Dendritic cell treated with granulocyte-macrophage colony-stimulating factor and Interleukin-4, amounts not matched to agents 40 ng/mL and 50 ng/mL, for 4 days (primary cell): ENCODE results near the gene DCDC2C.

ENCODE experiments used
- H3K27ac Mint-ChIP-seq: one replicate; pipeline ENCODE4 v1.8.0; 2022; ENCODE audit warnings: mild to moderate bottlenecking, mixed read lengths
- H3K27me3 Mint-ChIP-seq: one replicate; pipeline ENCODE4 v1.8.0; 2022; ENCODE audit warnings: mild to moderate bottlenecking, mixed read lengths
- H3K36me3 Mint-ChIP-seq: one replicate; pipeline ENCODE4 v1.8.0; 2022; ENCODE audit warnings: low read depth, mixed read lengths
- H3K4me1 Mint-ChIP-seq: one replicate; pipeline ENCODE4 v1.8.0; 2022; ENCODE audit warnings: low read depth, mixed read lengths
- H3K4me3 Mint-ChIP-seq: one replicate; pipeline ENCODE4 v1.8.0; 2022; ENCODE audit warnings: mild to moderate bottlenecking, moderate library complexity, mixed read lengths
- H3K9me3 Mint-ChIP-seq: one replicate; pipeline ENCODE4 v1.8.0; 2022; ENCODE audit warnings: mixed read lengths
- intact Hi-C: fragments of 100-400 bp; cut with micrococcal nuclease; formaldehyde crosslinking; loops from one replicate; pipeline ENCODE4 v1.15.0; 2022

The DCDC2C gene

GRCh38 chr2:3737128-3737527 is 33.8 kb downstream of the DCDC2C start:
- Mint-ChIP-seq H3K9me3 (no peaks in the 10 kb centered on the region), H3K4me1 (no peaks in the 10 kb centered on the region), H3K27ac (no peak overlapping the region), H3K27me3 (peaks cover 1% of the 10 kb centered on the region), H3K4me3 (no peak overlapping the region), H3K36me3 (no peaks in the 10 kb centered on the region)
- intact Hi-C loops = no loop called here

GRCh38 chr2:3738454-3738853 is 35.1 kb downstream of the DCDC2C start:
- intact Hi-C loops = no loop called here
- no peaks in the 10 kb centered on the region for H3K4me1 Mint-ChIP-seq

GRCh38 chr2:3739313-3739712 is 35.9 kb downstream of the DCDC2C start:
- H3K27me3 Mint-ChIP-seq = peaks cover 1% of the 10 kb centered on the region
- intact Hi-C loops = no loop called here
- no peaks in the 10 kb centered on the region for H3K4me1 Mint-ChIP-seq
- no peak overlapping the region for H3K27ac Mint-ChIP-seq
- no peak overlapping the region for H3K4me3 Mint-ChIP-seq
- H3K9me3 Mint-ChIP-seq = no peaks in the 10 kb centered on the region
- no peaks in the 10 kb centered on the region for H3K36me3 Mint-ChIP-seq

More at GRCh38 chr2:3738454-3738853, 35.1 kb downstream of the DCDC2C start:
- no peak overlapping the region for H3K4me3 Mint-ChIP-seq
- no peak overlapping the region for H3K27ac Mint-ChIP-seq
- H3K9me3 Mint-ChIP-seq = no peaks in the 10 kb centered on the region
- peaks cover 1% of the 10 kb centered on the region for H3K27me3 Mint-ChIP-seq
- no peaks in the 10 kb centered on the region for H3K36me3 Mint-ChIP-seq

- H3K4me1 Mint-ChIP-seq = no peaks in the 10 kb centered on the region
- intact Hi-C loops = no loop called here
- H3K4me3 Mint-ChIP-seq = no peak overlapping the region
These were observed 38.0 kb downstream of the DCDC2C start for GRCh38 chr2:3741396-3741795.

GRCh38 chr2:3741867-3742602 is 38.7 kb downstream of the DCDC2C start:
- H3K4me3 Mint-ChIP-seq = no peak overlapping the region
- no peak overlapping the region for H3K27ac Mint-ChIP-seq

More at GRCh38 chr2:3741396-3741795, 38.0 kb downstream of the DCDC2C start:
- Mint-ChIP-seq H3K9me3 (no peaks in the 10 kb centered on the region), H3K27me3 (no peaks in the 10 kb centered on the region), H3K36me3 (no peaks in the 10 kb centered on the region), H3K27ac (no peak overlapping the region)

GRCh38 chr2:3742743-3743508 is 39.6 kb downstream of the DCDC2C start:
- Mint-ChIP-seq H3K4me3 (no peak overlapping the region), H3K9me3 (no peaks in the 10 kb centered on the region), H3K36me3 (no peaks in the 10 kb centered on the region), H3K4me1 (no peaks in the 10 kb centered on the region), H3K27ac (no peak overlapping the region), H3K27me3 (no peaks in the 10 kb centered on the region)
- intact Hi-C loops = no loop called here

More at GRCh38 chr2:3741867-3742602, 38.7 kb downstream of the DCDC2C start:
- no peaks in the 10 kb centered on the region for H3K36me3 Mint-ChIP-seq
- no peaks in the 10 kb centered on the region for H3K9me3 Mint-ChIP-seq
- H3K27me3 Mint-ChIP-seq = no peaks in the 10 kb centered on the region
- no peaks in the 10 kb centered on the region for H3K4me1 Mint-ChIP-seq
- intact Hi-C loops = no loop called here

- Mint-ChIP-seq H3K36me3 (no peaks in the 10 kb centered on the region), H3K4me3 (no peak overlapping the region), H3K27ac (no peak overlapping the region), H3K4me1 (no peaks in the 10 kb centered on the region), H3K27me3 (peaks cover 2% of the 10 kb centered on the region), H3K9me3 (no peaks in the 10 kb centered on the region)
- intact Hi-C loops = no loop called here
These were observed 40.7 kb downstream of the DCDC2C start for GRCh38 chr2:3743951-3744555.

GRCh38 chr2:3745920-3746319 is 42.5 kb downstream of the DCDC2C start:
- Mint-ChIP-seq H3K4me1 (no peaks in the 10 kb centered on the region), H3K27ac (no peak overlapping the region), H3K27me3 (peaks cover 2% of the 10 kb centered on the region), H3K36me3 (no peaks in the 10 kb centered on the region), H3K9me3 (no peaks in the 10 kb centered on the region), H3K4me3 (no peak overlapping the region)
- intact Hi-C loops = no loop called here

- Mint-ChIP-seq H3K27me3 (peaks cover 2% of the 10 kb centered on the region), H3K4me3 (no peak overlapping the region), H3K9me3 (no peaks in the 10 kb centered on the region), H3K27ac (no peak overlapping the region), H3K4me1 (no peaks in the 10 kb centered on the region), H3K36me3 (no peaks in the 10 kb centered on the region)
- intact Hi-C loops = no loop called here
These were observed 43.8 kb downstream of the DCDC2C start for GRCh38 chr2:3747032-3747654.

GRCh38 chr2:3747826-3748225 is 44.5 kb downstream of the DCDC2C start:
- H3K4me1 Mint-ChIP-seq = no peaks in the 10 kb centered on the region
- H3K27ac Mint-ChIP-seq = no peak overlapping the region
- no peaks in the 10 kb centered on the region for H3K9me3 Mint-ChIP-seq
- no peaks in the 10 kb centered on the region for H3K36me3 Mint-ChIP-seq
- H3K4me3 Mint-ChIP-seq = no peak overlapping the region
- intact Hi-C loops = no loop called here
- H3K27me3 Mint-ChIP-seq = peaks cover 2% of the 10 kb centered on the region

GRCh38 chr2:3749201-3749600 is 45.8 kb downstream of the DCDC2C start:
- H3K9me3 Mint-ChIP-seq = no peaks in the 10 kb centered on the region
- H3K4me1 Mint-ChIP-seq = no peaks in the 10 kb centered on the region
- intact Hi-C loops = no loop called here

GRCh38 chr2:3751251-3751650 is 47.9 kb downstream of the DCDC2C start:
- H3K27ac Mint-ChIP-seq = no peak overlapping the region
- no peaks in the 10 kb centered on the region for H3K9me3 Mint-ChIP-seq
- H3K4me1 Mint-ChIP-seq = no peaks in the 10 kb centered on the region
- H3K36me3 Mint-ChIP-seq = no peaks in the 10 kb centered on the region
- peaks cover 3% of the 10 kb centered on the region for H3K27me3 Mint-ChIP-seq
- intact Hi-C loops = no loop called here
- H3K4me3 Mint-ChIP-seq = no peak overlapping the region

More at GRCh38 chr2:3749201-3749600, 45.8 kb downstream of the DCDC2C start:
- no peak overlapping the region for H3K27ac Mint-ChIP-seq
- no peak overlapping the region for H3K4me3 Mint-ChIP-seq
- H3K27me3 Mint-ChIP-seq = peaks cover 2% of the 10 kb centered on the region
- no peaks in the 10 kb centered on the region for H3K36me3 Mint-ChIP-seq

GRCh38 chr2:3751806-3752205 is 48.4 kb downstream of the DCDC2C start:
- no peak overlapping the region for H3K4me3 Mint-ChIP-seq
- H3K4me1 Mint-ChIP-seq = no peaks in the 10 kb centered on the region
- H3K36me3 Mint-ChIP-seq = no peaks in the 10 kb centered on the region
- intact Hi-C loops = no loop called here
- no peaks in the 10 kb centered on the region for H3K9me3 Mint-ChIP-seq
- peaks cover 3% of the 10 kb centered on the region for H3K27me3 Mint-ChIP-seq
- no peak overlapping the region for H3K27ac Mint-ChIP-seq

- intact Hi-C loops = no loop called here
- no peak overlapping the region for H3K4me3 Mint-ChIP-seq
- no peaks in the 10 kb centered on the region for H3K36me3 Mint-ChIP-seq
- H3K9me3 Mint-ChIP-seq = no peaks in the 10 kb centered on the region
- H3K27ac Mint-ChIP-seq = no peak overlapping the region
- no peaks in the 10 kb centered on the region for H3K4me1 Mint-ChIP-seq
- peaks cover 3% of the 10 kb centered on the region for H3K27me3 Mint-ChIP-seq
These were observed 49.0 kb downstream of the DCDC2C start for GRCh38 chr2:3752376-3752775.
